GM06990 (cell line): Measurements from ENCODE around the gene OR1L8.
"Not testable (repeated sequence)": the region's sequence is repeated elsewhere in the genome, so short reads cannot be mapped to it uniquely, and the experiment has no call there.

Experiments
- DNase-seq: peaks from one replicate; pipeline ENCODE4 v3.0.0-alpha.2; 2011; ENCODE audit not compliant: insufficient read length; ENCODE audit errors: extremely low read depth
- H3K27me3 ChIP-seq: replicated peaks from 2 replicates; pipeline ENCODE4 v1.6.0; 2011; ENCODE audit warnings: low read length; ENCODE audit not compliant: control insufficient read depth, insufficient read depth
- H3K36me3 ChIP-seq: 2 replicates; pipeline ENCODE4 v1.5.1; 2011; ENCODE audit warnings: low read length; ENCODE audit not compliant: control insufficient read depth, insufficient read depth
- H3K4me3 ChIP-seq: replicated peaks from 2 replicates; pipeline ENCODE4 v1.5.1; 2011; ENCODE audit warnings: low read depth, mild to moderate bottlenecking, control low read depth, low read length
- TF ChIP-seq, protein P1 (sequence below): IDR thresholded peaks from 2 replicates; pipeline ENCODE4 v1.5.1; 2011; ENCODE audit warnings: low read length, control low read depth, mild to moderate bottlenecking, inconsistent platforms; ENCODE audit not compliant: insufficient read depth, poor library complexity, severe bottlenecking

OR1L8 gene, protein sequence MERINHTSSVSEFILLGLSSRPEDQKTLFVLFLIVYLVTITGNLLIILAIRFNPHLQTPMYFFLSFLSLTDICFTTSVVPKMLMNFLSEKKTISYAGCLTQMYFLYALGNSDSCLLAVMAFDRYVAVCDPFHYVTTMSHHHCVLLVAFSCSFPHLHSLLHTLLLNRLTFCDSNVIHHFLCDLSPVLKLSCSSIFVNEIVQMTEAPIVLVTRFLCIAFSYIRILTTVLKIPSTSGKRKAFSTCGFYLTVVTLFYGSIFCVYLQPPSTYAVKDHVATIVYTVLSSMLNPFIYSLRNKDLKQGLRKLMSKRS

DNA sequence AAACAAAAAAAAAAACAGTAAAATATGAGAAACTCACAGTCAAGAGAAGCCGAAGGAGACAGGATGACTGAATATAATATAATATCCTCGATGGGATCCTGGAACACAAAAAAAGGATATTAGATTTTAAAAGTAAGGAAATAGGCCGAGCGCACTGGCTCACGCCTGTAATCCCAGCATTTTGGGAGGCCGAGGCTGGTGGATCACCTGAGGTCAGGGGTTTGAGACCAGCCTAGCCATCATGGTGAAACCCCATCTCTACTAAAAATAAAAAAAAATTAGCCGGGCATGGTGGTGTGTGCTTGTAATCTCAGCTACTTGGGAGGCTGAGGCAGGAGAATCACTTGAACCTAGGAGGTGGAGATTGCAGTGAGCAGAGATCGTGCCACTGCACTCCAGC is at the start of gene OR1L8:
Gene OR1L8 (minus strand): TSS at position 101 of the 400 bp plus-strand sequence. CDS start 14,907 bp downstream, outside the sequence.
- not testable (repeated sequence) for H3K36me3 ChIP-seq, DNase-seq, H3K4me3 ChIP-seq, H3K27me3 ChIP-seq

DNA sequence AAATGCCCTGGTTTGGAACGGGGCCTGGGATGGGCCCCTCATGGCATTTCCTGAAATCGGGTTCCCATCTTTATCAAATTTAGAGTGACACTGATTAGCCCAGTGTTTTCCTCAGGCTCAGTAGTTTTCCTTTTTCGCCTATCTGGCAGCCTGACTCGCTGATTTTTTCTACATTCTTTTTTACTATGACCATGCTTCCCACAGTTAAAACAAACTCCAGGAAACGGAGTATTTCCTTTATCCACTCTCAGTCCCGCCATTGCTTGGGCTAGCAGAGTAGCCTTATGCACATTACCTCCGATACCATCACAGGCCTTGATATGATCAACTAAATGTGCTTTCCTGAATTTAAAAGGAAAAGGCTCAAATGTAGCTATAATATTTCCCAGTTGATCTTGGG is 36.8 kb upstream of the OR1L8 start:
- DNase-seq, result no peak
- no peak overlapping the region for H3K4me3 ChIP-seq
- no peaks in the 10 kb centered on the region for H3K27me3 ChIP-seq
- TF ChIP-seq, protein P1, sequence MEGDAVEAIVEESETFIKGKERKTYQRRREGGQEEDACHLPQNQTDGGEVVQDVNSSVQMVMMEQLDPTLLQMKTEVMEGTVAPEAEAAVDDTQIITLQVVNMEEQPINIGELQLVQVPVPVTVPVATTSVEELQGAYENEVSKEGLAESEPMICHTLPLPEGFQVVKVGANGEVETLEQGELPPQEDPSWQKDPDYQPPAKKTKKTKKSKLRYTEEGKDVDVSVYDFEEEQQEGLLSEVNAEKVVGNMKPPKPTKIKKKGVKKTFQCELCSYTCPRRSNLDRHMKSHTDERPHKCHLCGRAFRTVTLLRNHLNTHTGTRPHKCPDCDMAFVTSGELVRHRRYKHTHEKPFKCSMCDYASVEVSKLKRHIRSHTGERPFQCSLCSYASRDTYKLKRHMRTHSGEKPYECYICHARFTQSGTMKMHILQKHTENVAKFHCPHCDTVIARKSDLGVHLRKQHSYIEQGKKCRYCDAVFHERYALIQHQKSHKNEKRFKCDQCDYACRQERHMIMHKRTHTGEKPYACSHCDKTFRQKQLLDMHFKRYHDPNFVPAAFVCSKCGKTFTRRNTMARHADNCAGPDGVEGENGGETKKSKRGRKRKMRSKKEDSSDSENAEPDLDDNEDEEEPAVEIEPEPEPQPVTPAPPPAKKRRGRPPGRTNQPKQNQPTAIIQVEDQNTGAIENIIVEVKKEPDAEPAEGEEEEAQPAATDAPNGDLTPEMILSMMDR, result no peak
- no peaks in the 10 kb centered on the region for H3K36me3 ChIP-seq

DNA sequence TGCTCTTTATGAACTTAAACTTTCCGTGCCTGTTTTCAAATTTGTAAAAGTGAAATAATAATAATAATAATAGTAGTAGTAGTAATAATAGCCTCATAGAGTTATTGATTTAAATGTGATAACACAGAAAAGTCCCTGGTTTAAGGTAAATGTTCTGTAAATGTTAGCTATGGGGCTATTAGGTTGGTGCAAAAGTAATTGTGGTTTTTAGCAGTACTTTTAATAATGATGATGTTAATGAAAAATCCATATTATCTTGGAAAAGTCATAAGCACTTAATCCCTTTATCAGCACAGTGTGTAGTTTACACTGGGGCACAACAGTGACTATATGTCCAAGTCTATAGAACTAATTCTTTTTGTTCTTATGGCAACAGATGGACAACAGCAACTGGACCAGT is 31.2 kb upstream of the OR1L8 start, which contains the start of gene OR1Q1:
Gene OR1Q1 (plus strand): TSS at position 377 of the 400 bp plus-strand sequence. CDS start 0 bp downstream, at position 377.
- DNase-seq, result no peak
- no peak within 1 kb of the TSS for H3K4me3 ChIP-seq
- H3K36me3 ChIP-seq, result no peaks in the 10 kb centered on the region
- H3K27me3 ChIP-seq, result no peaks in the 10 kb centered on the region
- TF ChIP-seq, protein P1, result no peak

DNA sequence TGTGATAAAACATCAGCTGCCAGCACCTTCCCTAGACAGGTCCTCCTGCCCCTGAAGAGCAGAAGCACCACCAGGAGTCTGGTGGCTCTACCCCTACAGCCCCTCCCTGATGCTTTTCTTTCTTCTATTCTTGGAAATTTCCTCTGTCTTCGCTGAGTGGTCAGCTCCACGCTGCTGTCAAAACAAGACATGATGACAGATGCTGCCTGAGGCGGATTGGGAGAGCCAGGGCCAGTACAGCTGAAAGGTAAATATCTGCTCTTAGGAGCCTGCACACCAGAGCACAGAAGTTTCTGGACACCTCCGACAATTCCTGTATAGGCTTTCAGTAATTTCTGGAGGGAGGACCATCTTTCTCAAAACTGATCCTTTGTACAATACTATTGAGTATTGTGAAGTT is 26.6 kb upstream of the OR1L8 start:
- no peak for DNase-seq
- H3K4me3 ChIP-seq, result no peak overlapping the region
- H3K36me3 ChIP-seq, result no peaks in the 10 kb centered on the region
- TF ChIP-seq, protein P1, result no peak
- no peaks in the 10 kb centered on the region for H3K27me3 ChIP-seq

DNA sequence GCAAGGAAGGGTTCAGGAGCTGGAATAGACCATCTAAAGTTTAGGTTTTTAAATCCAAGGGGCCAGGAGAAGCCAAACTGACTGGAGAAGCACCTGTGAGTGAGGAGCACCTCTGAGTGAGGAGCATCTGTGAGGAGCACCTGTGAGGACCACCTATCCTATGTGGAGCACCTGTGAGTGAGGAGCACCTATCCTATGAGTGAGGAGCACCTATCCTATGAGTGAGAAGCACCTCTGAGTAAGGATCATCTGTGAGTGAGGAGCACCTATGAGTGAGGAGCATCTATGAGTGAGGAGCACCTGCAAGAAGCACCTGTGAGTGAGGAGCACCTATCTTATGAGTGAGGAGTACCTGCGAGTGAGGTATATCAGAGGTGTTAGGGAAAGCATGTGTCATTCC is 23.4 kb upstream of the OR1L8 start:
- no peak for DNase-seq
- Histone ChIP-seq H3K27me3 (no peaks in the 10 kb centered on the region), H3K36me3 (no peaks in the 10 kb centered on the region), H3K4me3 (no peak overlapping the region)
- TF ChIP-seq, protein P1, result no peak

DNA sequence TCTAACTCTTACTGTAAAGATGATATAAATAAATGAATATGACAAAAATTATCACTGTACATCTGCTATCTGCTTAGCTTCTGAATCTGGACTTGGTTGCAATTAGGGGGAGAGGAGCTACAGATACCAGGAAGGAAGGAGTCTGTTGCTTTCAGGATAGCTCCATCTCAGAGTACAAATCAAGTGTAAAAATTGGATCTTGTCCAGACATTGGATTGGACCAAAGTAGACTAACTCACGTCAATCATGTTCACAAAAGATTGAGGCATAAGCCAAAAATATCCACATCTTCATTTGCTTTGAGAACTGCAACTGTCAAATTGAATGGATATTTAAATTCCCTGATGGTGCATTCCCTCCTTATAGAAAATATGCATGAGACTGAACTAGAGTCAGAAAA is 22.5 kb upstream of the OR1L8 start:
- Histone ChIP-seq H3K36me3 (no peaks in the 10 kb centered on the region), H3K4me3 (no peak overlapping the region), H3K27me3 (no peaks in the 10 kb centered on the region)
- DNase-seq, result no peak
- TF ChIP-seq, protein P1, result no peak
